Smooth muscle cell (in vitro differentiated cells): Measurements from ENCODE around the gene CAMK2D. TPM values are rescaled to one million over a fixed set of nuclear protein-coding genes. Genes with fewer than 3 reads are reported as not detected.

Source experiments
- DNase-seq: peaks from one replicate; lab custom pipeline; 2025; ENCODE audit not compliant: unreplicated experiment; lab: John Stamatoyannopoulos, UW
- H2AFZ ChIP-seq: fragments of 200-600 bp; sonication (generic); 2 replicates; pipeline ENCODE4 v1.6.0; 2016; ENCODE audit warnings: antibody characterized with exemption, low read depth, mild to moderate bottlenecking
- H3F3A ChIP-seq: fragments of 200-600 bp; sonication (generic); 2 replicates; pipeline ENCODE4 v1.6.0; 2017; ENCODE audit warnings: antibody characterized with exemption, low read depth
- H3K27ac ChIP-seq: fragments of 200-600 bp; sonication (generic); 2 replicates; pipeline ENCODE4 v1.5.1; 2016; ENCODE audit warnings: low read depth, mild to moderate bottlenecking
- H3K27me3 ChIP-seq: fragments of 200-600 bp; sonication (generic); 2 replicates; pipeline ENCODE4 v1.6.1; 2016; ENCODE audit warnings: low read depth, mild to moderate bottlenecking
- H3K36me3 ChIP-seq: fragments of 200-600 bp; sonication (generic); 2 replicates; pipeline ENCODE4 v1.5.1; 2016; ENCODE audit warnings: low read depth
- H3K4me1 ChIP-seq: fragments of 200-600 bp; sonication (generic); 2 replicates; pipeline ENCODE4 v1.5.1; 2016; ENCODE audit warnings: low read depth
- H3K4me2 ChIP-seq: fragments of 200-600 bp; sonication (generic); 2 replicates; pipeline ENCODE4 v1.6.0; 2016; ENCODE audit warnings: mild to moderate bottlenecking
- H3K4me3 ChIP-seq: fragments of 200-600 bp; sonication (generic); 2 replicates; pipeline ENCODE4 v1.5.1; 2016; ENCODE audit warnings: mild to moderate bottlenecking
- H3K79me2 ChIP-seq: fragments of 200-600 bp; sonication (generic); 2 replicates; pipeline ENCODE4 v1.6.0; 2016; ENCODE audit warnings: low read depth, mild to moderate bottlenecking
- H3K9ac ChIP-seq: fragments of 200-600 bp; sonication (generic); 2 replicates; pipeline ENCODE4 v1.6.0; 2016; ENCODE audit warnings: low read depth
- H3K9me3 ChIP-seq: fragments of 200-600 bp; sonication (generic); replicated peaks from 2 replicates; pipeline ENCODE4 v1.5.1; 2016; ENCODE audit warnings: low read depth
- H4K20me1 ChIP-seq: fragments of 200-600 bp; sonication (generic); 2 replicates; pipeline ENCODE4 v1.6.0; 2016; ENCODE audit warnings: low read depth
- WGBS: methylation state at CpG from one replicate; pipeline ENCODE4 v1.1.7; 2016; ENCODE audit warnings: low lambda C conversion rate; 5-methylcytosine and 5-hydroxymethylcytosine counted together
- polyA plus RNA-seq: library from polyadenylated mRNA; unstranded; fragments of >200 nt; fragmentation: Nextera tagmentation; extraction: Ambion mirVana; gene quantifications from 2 replicates; pipeline ENCODE4 v1.2.1, GENCODE V29; 2016
- small RNA-seq: library from RNA; depleted of rRNA; stranded (forward); fragments of <200 nt; gene quantifications from one replicate; pipeline ENCODE3, GENCODE V24; 2014
- total RNA-seq: library from RNA; depleted of rRNA; stranded (reverse); fragments of >200 nt; gene quantifications from 2 replicates; pipeline ENCODE4 v1.2.3, GENCODE V29; 2014
- TF ChIP-seq, protein P1 (sequence below): fragments of 200-600 bp; sonication (generic); IDR thresholded peaks from 2 replicates; pipeline ENCODE4 v1.5.1; 2017; ENCODE audit warnings: borderline replicate concordance, mild to moderate bottlenecking, antibody characterized with exemption; ENCODE audit not compliant: insufficient read depth, poor library complexity, severe bottlenecking

CAMK2D gene
- total and polyA plus RNA-seq, 2 experiments from 2014 or later, result 17.2 to 36.0 TPM

DNA sequence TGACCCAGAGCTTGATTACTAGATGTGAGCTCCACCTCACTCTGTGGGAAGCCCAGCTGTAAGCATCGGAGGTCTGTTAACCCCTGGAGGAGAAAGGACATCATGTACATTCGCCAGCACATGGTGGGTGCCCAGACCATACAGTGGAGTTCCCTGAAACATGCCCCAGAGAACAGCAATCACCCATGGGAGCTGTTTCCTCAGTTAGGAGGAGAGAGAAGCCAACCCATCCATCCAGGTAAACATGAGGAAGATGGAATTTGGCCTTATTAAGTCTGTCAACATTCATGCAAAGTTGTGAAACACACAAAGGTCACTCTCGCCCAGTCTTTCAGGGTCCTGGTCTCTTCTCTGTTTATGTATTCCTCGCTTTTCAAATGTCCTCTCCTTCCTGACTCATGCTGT lies 357.4 kb downstream of the CAMK2D start:
- Histone ChIP-seq H3K9ac (no peak overlapping the region), H3K4me3 (no peak overlapping the region), H3K27ac (no peak overlapping the region), H3K27me3 (no peaks in the 10 kb centered on the region), H3K9me3 (no peaks in the 10 kb centered on the region), H4K20me1 (no peaks in the 10 kb centered on the region), H3K79me2 (no peaks in the 10 kb centered on the region), H3K4me2 (no peak overlapping the region), H3F3A (no peaks in the 10 kb centered on the region), H3K36me3 (no peaks in the 10 kb centered on the region), H3K4me1 (no peaks in the 10 kb centered on the region), H2AFZ (no peak overlapping the region)
- TF ChIP-seq, protein P1, sequence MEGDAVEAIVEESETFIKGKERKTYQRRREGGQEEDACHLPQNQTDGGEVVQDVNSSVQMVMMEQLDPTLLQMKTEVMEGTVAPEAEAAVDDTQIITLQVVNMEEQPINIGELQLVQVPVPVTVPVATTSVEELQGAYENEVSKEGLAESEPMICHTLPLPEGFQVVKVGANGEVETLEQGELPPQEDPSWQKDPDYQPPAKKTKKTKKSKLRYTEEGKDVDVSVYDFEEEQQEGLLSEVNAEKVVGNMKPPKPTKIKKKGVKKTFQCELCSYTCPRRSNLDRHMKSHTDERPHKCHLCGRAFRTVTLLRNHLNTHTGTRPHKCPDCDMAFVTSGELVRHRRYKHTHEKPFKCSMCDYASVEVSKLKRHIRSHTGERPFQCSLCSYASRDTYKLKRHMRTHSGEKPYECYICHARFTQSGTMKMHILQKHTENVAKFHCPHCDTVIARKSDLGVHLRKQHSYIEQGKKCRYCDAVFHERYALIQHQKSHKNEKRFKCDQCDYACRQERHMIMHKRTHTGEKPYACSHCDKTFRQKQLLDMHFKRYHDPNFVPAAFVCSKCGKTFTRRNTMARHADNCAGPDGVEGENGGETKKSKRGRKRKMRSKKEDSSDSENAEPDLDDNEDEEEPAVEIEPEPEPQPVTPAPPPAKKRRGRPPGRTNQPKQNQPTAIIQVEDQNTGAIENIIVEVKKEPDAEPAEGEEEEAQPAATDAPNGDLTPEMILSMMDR, result no peak
- DNase-seq, result no peak
- 83% methylated on average over 4 of the region's 4 CpGs for WGBS

Small RNA genes within 50 kb of the gene (small RNA-seq; reads per million reads assigned to genes)
- not detected for gene RN7SL184P
- not detected for gene RNU1-138P

Other genes with a start within 250 kb of the CAMK2D start
- gene ARSJ, start 217.9 kb upstream of the CAMK2D start, total RNA-seq, result 7.8 and 7.9 TPM in 2 replicates
- gene ARSJ, start 217.9 kb upstream of the CAMK2D start, polyA plus RNA-seq, result 3.5 and 8.8 TPM in 2 replicates